Activated naive CD4-positive, alpha-beta T cell treated with anti-CD3 and anti-CD28 coated beads for 36 hours (primary cell): ENCODE measurements around the gene TCF12. TPM values are rescaled to one million over a fixed set of nuclear protein-coding genes. Genes with fewer than 3 reads are reported as not detected.
A peak's percentile ranks its signal among the peaks of the same experiment; 100 is the strongest.
"Not testable (repeated sequence)": the region's sequence is repeated elsewhere in the genome, so short reads cannot be mapped to it uniquely, and the experiment has no call there.

Experiments
- CTCF ChIA-PET: fragments of 350-600 bp; sonication (Branson Sonifier 250); formaldehyde crosslinking; loops from one replicate; lab custom pipeline; 2021; ENCODE audit warnings: antibody characterized with exemption; lab: Charles Lee
- DNase-seq: peaks from one replicate; pipeline ENCODE4 v3.0.0-alpha.2; 2020
- H3K27ac Mint-ChIP-seq: one replicate; pipeline ENCODE4 v1.8.0; 2021; ENCODE audit warnings: mild to moderate bottlenecking, mixed read lengths
- H3K27me3 Mint-ChIP-seq: one replicate; pipeline ENCODE4 v1.8.0; 2021; ENCODE audit warnings: low read depth, mixed read lengths
- H3K36me3 Mint-ChIP-seq: one replicate; pipeline ENCODE4 v1.8.0; 2021; ENCODE audit warnings: low read depth, mixed read lengths
- H3K4me1 Mint-ChIP-seq: one replicate; pipeline ENCODE4 v1.8.0; 2021; ENCODE audit warnings: low read depth, mixed read lengths
- H3K4me3 Mint-ChIP-seq: one replicate; pipeline ENCODE4 v1.8.0; 2021; ENCODE audit warnings: mild to moderate bottlenecking, moderate library complexity, mixed read lengths
- H3K9me3 Mint-ChIP-seq: one replicate; pipeline ENCODE4 v1.8.0; 2021; ENCODE audit warnings: mixed read lengths
- intact Hi-C: fragments of 100-400 bp; cut with micrococcal nuclease; formaldehyde crosslinking; loops from one replicate; pipeline ENCODE4 v1.15.1; 2023
- total RNA-seq, 2 experiments: library from RNA; stranded (reverse); gene quantifications; one replicate each; pipeline ENCODE4 v1.2.3, GENCODE V29; 2021

Gene TCF12
- total RNA-seq, 2 experiments from 2014 or later, result 65.7 to 70.7 TPM

DNA sequence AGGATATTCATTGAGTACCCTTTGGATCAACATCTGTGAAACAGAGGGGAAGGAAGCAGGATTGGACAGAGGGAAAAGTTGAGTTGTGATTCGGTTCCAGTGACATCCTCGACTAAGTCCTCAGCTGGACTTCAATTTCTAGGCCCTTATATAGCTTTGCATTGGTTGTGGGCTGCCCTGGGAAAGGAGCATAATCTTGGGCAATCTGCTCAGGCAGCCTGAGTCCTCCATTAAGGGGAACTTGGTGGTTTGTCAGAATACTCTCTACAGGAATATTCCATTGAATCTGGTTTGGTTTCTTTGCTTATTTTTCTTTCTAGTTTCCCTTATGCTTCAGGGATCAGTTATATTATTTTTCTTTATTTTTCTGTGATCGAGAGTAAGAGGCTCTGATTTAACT lies 94.1 kb downstream of the TCF12 start:
- no peak for DNase-seq
- Mint-ChIP-seq H3K27me3 (no peaks in the 10 kb centered on the region), H3K9me3 (no peaks in the 10 kb centered on the region), H3K36me3 (peaks cover 10% of the 10 kb centered on the region), H3K4me3 (no peak overlapping the region), H3K4me1 (peaks cover 42% of the 10 kb centered on the region), H3K27ac (no peak overlapping the region)
- intact Hi-C loops, result no loop called here
- CTCF ChIA-PET, result no interaction called here

GRCh38 chr15:57014896-57015295 lies 96.5 kb downstream of the TCF12 start:
- H3K36me3 Mint-ChIP-seq, DNase-seq, H3K27ac Mint-ChIP-seq, intact Hi-C loops, CTCF ChIA-PET, H3K9me3 Mint-ChIP-seq, H3K4me3 Mint-ChIP-seq, H3K27me3 Mint-ChIP-seq: not testable (repeated sequence)
- H3K4me1 Mint-ChIP-seq, result peaks cover 40% of the 10 kb centered on the region

DNA sequence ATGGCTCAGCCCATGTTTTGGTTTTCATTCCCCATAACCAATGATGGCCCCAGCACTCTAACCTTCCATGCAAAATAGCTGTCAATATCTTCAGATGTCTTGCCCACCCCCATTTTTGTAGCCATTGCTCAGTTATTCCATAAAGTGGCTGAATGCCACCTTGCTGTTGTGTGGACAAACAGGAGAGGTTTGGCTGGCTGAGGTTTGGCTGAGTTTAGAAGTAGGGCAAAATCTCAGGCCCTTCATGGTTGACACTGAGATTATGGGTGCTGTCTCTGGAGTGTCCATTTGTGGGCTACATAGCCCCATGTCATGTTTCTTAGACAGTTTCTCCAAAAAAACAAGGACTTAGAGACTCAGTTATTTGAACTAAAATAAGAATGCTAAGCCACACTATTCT lies 96.9 kb downstream of the TCF12 start:
- Mint-ChIP-seq H3K4me1 (peaks cover 39% of the 10 kb centered on the region), H3K27me3 (no peaks in the 10 kb centered on the region), H3K9me3 (no peaks in the 10 kb centered on the region), H3K27ac (no peak overlapping the region), H3K36me3 (peaks cover 6% of the 10 kb centered on the region), H3K4me3 (no peak overlapping the region)
- intact Hi-C loops, result no loop called here
- no peak for DNase-seq
- CTCF ChIA-PET, result no interaction called here

DNA sequence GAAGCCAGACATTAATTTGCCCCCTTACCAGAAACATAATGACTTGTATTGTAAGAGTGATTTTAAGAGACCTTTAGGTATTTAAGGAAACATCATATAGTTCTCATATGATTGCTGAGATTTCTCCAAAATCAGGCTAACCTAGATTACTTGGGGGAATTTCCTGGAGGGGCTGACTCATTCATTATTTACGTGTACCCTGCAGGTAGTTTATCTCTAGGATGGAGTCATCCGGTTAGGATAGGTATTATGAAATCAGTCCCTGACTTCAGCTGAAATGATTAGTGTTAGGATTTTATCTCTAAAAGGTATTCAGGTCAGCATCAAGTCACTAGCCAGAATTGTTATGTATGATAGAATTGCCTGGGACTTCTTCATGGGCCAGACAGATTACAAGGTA lies 97.5 kb downstream of the TCF12 start:
- H3K4me3 Mint-ChIP-seq, result no peak overlapping the region
- H3K27me3 Mint-ChIP-seq, result no peaks in the 10 kb centered on the region
- CTCF ChIA-PET, result interaction anchor here (0.7 kb wide), 1 partner anchor 22 kb away, joined by 3 read pairs; no protein-coding TSS in a partner anchor
- intact Hi-C loops, result loop anchor here (2.0 kb wide), 1 partner anchor 291 kb away; no protein-coding TSS in a partner anchor
- peaks cover 37% of the 10 kb centered on the region for H3K4me1 Mint-ChIP-seq
- no peak for DNase-seq
- peaks cover 6% of the 10 kb centered on the region for H3K36me3 Mint-ChIP-seq
- H3K9me3 Mint-ChIP-seq, result no peaks in the 10 kb centered on the region
- no peak overlapping the region for H3K27ac Mint-ChIP-seq

DNA sequence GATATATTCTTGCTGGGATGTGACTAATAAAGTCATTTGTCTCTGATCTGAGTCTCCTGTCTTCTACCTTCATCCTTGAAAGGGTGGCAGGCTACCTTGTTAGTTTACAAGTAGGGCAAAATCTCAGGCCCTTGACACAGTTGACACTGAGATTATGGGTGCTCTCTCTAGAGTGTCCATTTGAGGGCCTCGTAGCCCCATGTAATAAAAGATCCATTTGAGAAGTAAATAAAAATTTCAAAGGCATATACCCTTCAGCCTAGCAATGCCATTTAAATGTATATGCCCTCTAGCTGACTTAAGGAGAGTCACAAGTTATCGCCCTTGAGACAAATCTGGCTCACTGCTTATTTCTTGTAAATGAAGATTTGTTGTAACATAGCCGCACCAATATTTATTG lies 98.6 kb downstream of the TCF12 start:
- Mint-ChIP-seq H3K27me3 (no peaks in the 10 kb centered on the region), H3K4me3 (no peak overlapping the region), H3K4me1 (peaks cover 29% of the 10 kb centered on the region), H3K27ac (no peak overlapping the region), H3K9me3 (peaks cover under 1% of the 10 kb centered on the region), H3K36me3 (peaks cover 12% of the 10 kb centered on the region)
- intact Hi-C loops, result loop anchor here (2.0 kb wide), 1 partner anchor 290 kb away; no protein-coding TSS in a partner anchor
- CTCF ChIA-PET, result no interaction called here
- DNase-seq, result peak; percentile 5

GRCh38 chr15:57018151-57018550 lies 99.7 kb downstream of the TCF12 start:
- intact Hi-C loops, result no loop called here
- H3K4me1 Mint-ChIP-seq, result peaks cover 37% of the 10 kb centered on the region
- CTCF ChIA-PET, result no interaction called here

GRCh38 chr15:57019496-57020160 lies 101.2 kb downstream of the TCF12 start:
- intact Hi-C loops, result no loop called here
- Mint-ChIP-seq H3K4me1 (peaks cover 35% of the 10 kb centered on the region), H3K4me3 (no peak overlapping the region)

More at GRCh38 chr15:57018151-57018550, 99.7 kb downstream of the TCF12 start:
- DNase-seq, result no peak
- no peak overlapping the region for H3K4me3 Mint-ChIP-seq
- H3K27ac Mint-ChIP-seq, result no peak overlapping the region
- peaks cover 8% of the 10 kb centered on the region for H3K9me3 Mint-ChIP-seq
- no peaks in the 10 kb centered on the region for H3K27me3 Mint-ChIP-seq
- H3K36me3 Mint-ChIP-seq, result peaks cover 17% of the 10 kb centered on the region

DNA sequence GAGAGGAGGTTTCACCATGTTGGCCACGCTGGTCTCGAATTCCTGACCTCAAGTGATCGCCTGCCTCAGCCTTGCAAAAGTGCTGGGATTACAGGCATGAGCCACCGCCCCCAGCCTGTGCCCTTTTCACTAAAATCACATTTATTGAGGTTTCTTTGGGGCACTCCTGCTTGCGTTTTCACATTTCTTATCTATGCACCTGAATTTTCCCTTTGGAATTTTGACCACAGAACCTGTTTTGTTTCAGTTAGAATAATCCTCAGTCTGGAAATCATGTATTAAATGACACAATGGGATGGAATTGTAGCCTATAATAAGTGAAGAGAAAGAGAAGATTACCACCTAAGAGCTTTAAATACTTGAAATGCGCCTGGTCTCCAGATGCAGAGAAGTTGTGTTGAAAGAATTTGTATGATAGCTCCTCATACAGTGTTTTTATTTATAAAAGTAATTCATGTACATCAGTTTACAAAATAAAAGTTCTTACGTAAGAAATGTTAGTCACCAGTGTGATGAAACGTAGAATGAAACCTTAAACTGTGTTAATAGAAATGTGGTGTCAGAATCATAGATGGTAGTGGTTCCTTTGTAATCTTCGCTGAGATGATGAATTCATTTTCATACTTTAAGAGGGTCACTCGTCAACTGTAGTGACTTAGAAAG lies 107.0 kb downstream of the TCF12 start:
- Mint-ChIP-seq H3K27ac (no peak overlapping the region), H3K36me3 (peaks cover 14% of the 10 kb centered on the region), H3K4me1 (peaks cover 23% of the 10 kb centered on the region), H3K4me3 (no peak overlapping the region), H3K27me3 (no peaks in the 10 kb centered on the region), H3K9me3 (peaks cover 10% of the 10 kb centered on the region)
- no peak for DNase-seq
- CTCF ChIA-PET, result interaction anchor here (1.5 kb wide), 1 partner anchor 13 kb away, joined by 3 read pairs; no protein-coding TSS in a partner anchor
- intact Hi-C loops, result no loop called here

More at GRCh38 chr15:57019496-57020160, 101.2 kb downstream of the TCF12 start:
- CTCF ChIA-PET, result no interaction called here
- no peak for DNase-seq
- H3K36me3 Mint-ChIP-seq, result peaks cover 11% of the 10 kb centered on the region
- H3K27me3 Mint-ChIP-seq, result no peaks in the 10 kb centered on the region
- peaks cover 8% of the 10 kb centered on the region for H3K9me3 Mint-ChIP-seq
- H3K27ac Mint-ChIP-seq, result no peak overlapping the region

GRCh38 chr15:57026016-57026592 lies 107.7 kb downstream of the TCF12 start:
- no peak overlapping the region for H3K27ac Mint-ChIP-seq
- H3K9me3 Mint-ChIP-seq, result peaks cover 10% of the 10 kb centered on the region

GRCh38 chr15:57027596-57027995 lies 109.2 kb downstream of the TCF12 start:
- H3K27me3 Mint-ChIP-seq, result no peaks in the 10 kb centered on the region

More at GRCh38 chr15:57026016-57026592, 107.7 kb downstream of the TCF12 start:
- Mint-ChIP-seq H3K36me3 (peaks cover 12% of the 10 kb centered on the region), H3K4me1 (peaks cover 27% of the 10 kb centered on the region), H3K4me3 (no peak overlapping the region), H3K27me3 (no peaks in the 10 kb centered on the region)
- CTCF ChIA-PET, result interaction anchor here (1.5 kb wide), 1 partner anchor 12 kb away, joined by 3 read pairs; no protein-coding TSS in a partner anchor
- intact Hi-C loops, result no loop called here
- no peak for DNase-seq

DNA sequence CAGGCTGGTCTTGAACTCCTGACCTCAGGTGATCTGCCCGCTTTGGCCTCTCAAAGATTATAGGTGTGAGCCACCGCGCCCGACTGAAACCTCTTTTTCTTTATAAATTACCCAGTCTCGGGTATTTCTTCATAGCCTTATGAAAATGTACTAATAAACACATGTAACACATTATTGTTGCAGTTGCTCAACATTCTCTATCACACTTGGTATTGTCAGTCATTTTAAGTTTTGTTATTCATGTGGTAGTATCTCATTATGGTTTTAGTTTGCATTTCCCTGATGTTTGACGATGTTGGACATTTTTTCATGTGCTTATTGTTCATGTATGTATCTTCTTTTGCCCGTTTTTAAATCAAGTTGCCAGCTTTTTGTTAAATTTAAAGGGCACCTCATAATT lies 109.7 kb downstream of the TCF12 start:
- CTCF ChIA-PET, result no interaction called here
- intact Hi-C loops, result no loop called here
- Mint-ChIP-seq H3K36me3 (peaks cover 3% of the 10 kb centered on the region), H3K4me3 (no peak overlapping the region), H3K27ac (no peak overlapping the region), H3K4me1 (peaks cover 24% of the 10 kb centered on the region), H3K27me3 (no peaks in the 10 kb centered on the region), H3K9me3 (peaks cover 3% of the 10 kb centered on the region)
- DNase-seq, result no peak

More at GRCh38 chr15:57027596-57027995, 109.2 kb downstream of the TCF12 start:
- no peak for DNase-seq
- Mint-ChIP-seq H3K4me1 (peaks cover 27% of the 10 kb centered on the region), H3K9me3 (peaks cover 4% of the 10 kb centered on the region), H3K27ac (no peak overlapping the region), H3K36me3 (peaks cover 4% of the 10 kb centered on the region), H3K4me3 (no peak overlapping the region)
- intact Hi-C loops, result no loop called here
- CTCF ChIA-PET, result no interaction called here

GRCh38 chr15:57030011-57030410 lies 111.6 kb downstream of the TCF12 start:
- H3K36me3 Mint-ChIP-seq, result peaks cover 3% of the 10 kb centered on the region
- H3K4me3 Mint-ChIP-seq, result no peak overlapping the region
- H3K9me3 Mint-ChIP-seq, result peaks cover 3% of the 10 kb centered on the region
- H3K4me1 Mint-ChIP-seq, result peaks cover 26% of the 10 kb centered on the region
- H3K27me3 Mint-ChIP-seq, result no peaks in the 10 kb centered on the region
- intact Hi-C loops, result no loop called here
- no peak overlapping the region for H3K27ac Mint-ChIP-seq
- DNase-seq, result no peak
- CTCF ChIA-PET, result no interaction called here
